ENCODE data around the gene SENP8.

- no peak for TF ChIP-seq CTCF (IDR thresholded peaks at IDR 0.05; ENCODE audit: low read depth, low read length)
- TF ChIP-seq EZH2phosphoT487 (IDR thresholded peaks at IDR 0.05; ENCODE audit: low read depth), result no peak
Measured at GRCh38 chr15:72141171-72142084, 23.2 kb downstream of the SENP8 start.
